K562 (cell line): ENCODE results near the gene ECD.

ENCODE experiments used
- CHD2 ChIP-seq: IDR thresholded peaks from 2 replicates; pipeline ENCODE4 v1.6.1; 2011; ENCODE audit warnings: low read depth, low read length
- CTCF ChIP-seq, 3 experiments: IDR thresholded peaks in 2 of 3; conservative IDR thresholded peaks in 1 of 3; 2 replicates each; pipeline ENCODE4 v1.5.1; 2011 to 2012; ENCODE audit warnings: low read length in 3 of 3, mild to moderate bottlenecking in 3 of 3, control low read depth in 2 of 3, improper control_type of control experiment in 1 of 3, inconsistent platforms in 1 of 3, low read depth in 1 of 3, mixed read lengths in 1 of 3, moderate library complexity in 1 of 3; ENCODE audit not compliant: insufficient read depth in 2 of 3
- ETS1 ChIP-seq: conservative IDR thresholded peaks from 2 replicates; pipeline ENCODE4 v1.6.1; 2011; ENCODE audit warnings: low read depth, mild to moderate bottlenecking, low read length; ENCODE audit not compliant: control insufficient read depth
- NBN ChIP-seq: fragments of 450-650 bp; IDR thresholded peaks from 2 replicates; pipeline ENCODE4 v1.6.1; 2016; ENCODE audit warnings: low read depth, mild to moderate bottlenecking
- PHF20 ChIP-seq: fragments of 450-650 bp; IDR thresholded peaks from 2 replicates; pipeline ENCODE4 v1.6.1; 2018; ENCODE audit not compliant: partially characterized antibody
- RBM14 ChIP-seq: fragments of 200-400 bp; formaldehyde crosslinking; IDR thresholded peaks from 2 replicates; pipeline ENCODE4 v1.6.1; 2018; ENCODE audit warnings: low read depth, mild to moderate bottlenecking, low read length, moderate library complexity, borderline replicate concordance; ENCODE audit not compliant: insufficient read depth
- REST ChIP-seq, 2 experiments: fragments of 450-650 bp; formaldehyde crosslinking in 1 of 2; IDR thresholded peaks; 2 replicates each; pipeline versions ENCODE4 v1.4.0 to v1.6.1; 2014 to 2020; ENCODE audit warnings: mild to moderate bottlenecking in 2 of 2, borderline replicate concordance in 1 of 2, low read depth in 1 of 2
- TARDBP ChIP-seq: fragments of 450-650 bp; IDR thresholded peaks from 2 replicates; pipeline ENCODE4 v1.6.1; 2016
- ZNF398 ChIP-seq: fragments of 250-450 bp; sonication (Bioruptor Pico); IDR thresholded peaks from 2 replicates; pipeline ENCODE4 v1.8.0; 2021; ENCODE audit warnings: moderate library complexity, mild to moderate bottlenecking, inconsistent platforms

GRCh38 chr10:73206385-73206784 is 38.6 kb upstream of the ECD start:
- TF ChIP-seq PHF20 (no peak), CTCF (IDR thresholded peaks at IDR 0.05 in 2 of 3, conservative IDR thresholded peaks at IDR 0.05 in 1 of 3; ENCODE audit: insufficient read depth in 2 of 3, low read depth in 1 of 3, low read length in 3 of 3) (no peak), CHD2 (no peak), ETS1 (no peak), ZNF398 (CRISPR knock-in tag) (no peak), TARDBP (no peak), REST (IDR thresholded peaks at IDR 0.05; ENCODE audit: borderline replicate concordance) (no peak), REST (CRISPR knock-in tag; IDR thresholded peaks at IDR 0.05; ENCODE audit: low read depth) (no peak), NBN (no peak), RBM14 (no peak)
